ENCODE measurements around the gene CCNY.

DNA sequence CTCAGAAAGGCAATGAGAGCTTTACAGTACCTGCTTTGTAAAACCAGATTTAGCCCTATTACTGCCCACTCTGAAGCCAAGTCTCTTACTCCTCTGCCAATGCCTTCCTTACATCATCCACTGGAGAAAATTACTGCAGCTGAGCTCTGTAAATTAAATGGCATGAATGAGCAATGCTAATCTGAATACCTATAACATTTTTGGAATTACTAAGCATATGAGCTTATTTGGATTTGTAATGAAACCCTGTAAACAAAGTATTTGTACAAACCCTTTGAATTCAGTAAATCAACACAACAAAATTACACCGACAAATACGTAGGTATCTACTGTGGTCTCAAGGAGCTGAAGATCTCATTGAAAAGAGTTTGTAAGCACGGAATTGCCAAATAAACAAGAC lies 12.1 kb upstream of the CCNY start:
- TF ChIP-seq, protein P1, sequence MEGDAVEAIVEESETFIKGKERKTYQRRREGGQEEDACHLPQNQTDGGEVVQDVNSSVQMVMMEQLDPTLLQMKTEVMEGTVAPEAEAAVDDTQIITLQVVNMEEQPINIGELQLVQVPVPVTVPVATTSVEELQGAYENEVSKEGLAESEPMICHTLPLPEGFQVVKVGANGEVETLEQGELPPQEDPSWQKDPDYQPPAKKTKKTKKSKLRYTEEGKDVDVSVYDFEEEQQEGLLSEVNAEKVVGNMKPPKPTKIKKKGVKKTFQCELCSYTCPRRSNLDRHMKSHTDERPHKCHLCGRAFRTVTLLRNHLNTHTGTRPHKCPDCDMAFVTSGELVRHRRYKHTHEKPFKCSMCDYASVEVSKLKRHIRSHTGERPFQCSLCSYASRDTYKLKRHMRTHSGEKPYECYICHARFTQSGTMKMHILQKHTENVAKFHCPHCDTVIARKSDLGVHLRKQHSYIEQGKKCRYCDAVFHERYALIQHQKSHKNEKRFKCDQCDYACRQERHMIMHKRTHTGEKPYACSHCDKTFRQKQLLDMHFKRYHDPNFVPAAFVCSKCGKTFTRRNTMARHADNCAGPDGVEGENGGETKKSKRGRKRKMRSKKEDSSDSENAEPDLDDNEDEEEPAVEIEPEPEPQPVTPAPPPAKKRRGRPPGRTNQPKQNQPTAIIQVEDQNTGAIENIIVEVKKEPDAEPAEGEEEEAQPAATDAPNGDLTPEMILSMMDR (IDR thresholded peaks at IDR 0.05; ENCODE audit: low read depth, low read length), result no peak
- TF ChIP-seq EZH2phosphoT487 (IDR thresholded peaks at IDR 0.05; ENCODE audit: low read depth), result no peak

Data from OCI-LY3 (cell line).